CD4-positive, alpha-beta T cell (primary cell): Measurements from ENCODE around the gene SH2D7. TPM values are rescaled to one million over a fixed set of nuclear protein-coding genes. Genes with fewer than 3 reads are reported as not detected.

Experiments
- ATAC-seq: fragments of 200-7000 bp; cut with Tn5 transposase; one replicate; pipeline ENCODE4 v1.10.0; 2022; ENCODE audit warnings: mild to moderate bottlenecking; ENCODE audit not compliant: poor library complexity
- CTCF ChIA-PET: fragments of 350-600 bp; sonication (Branson Sonifier 250); formaldehyde crosslinking; loops from one replicate; lab custom pipeline; 2021; ENCODE audit warnings: antibody characterized with exemption, inconsistent platforms; lab: Charles Lee
- POLR2A ChIA-PET: fragments of 350-600 bp; sonication (Branson Sonifier 250); formaldehyde crosslinking; loops from one replicate; lab custom pipeline; 2021; ENCODE audit warnings: antibody characterized with exemption, inconsistent platforms; lab: Charles Lee
- DNase-seq, 14 experiments: peaks; one replicate each; pipeline ENCODE4 v3.0.0-alpha.2; 2013 to 2020; ENCODE audit warnings: mixed read lengths in 2 of 14
- H3K27ac ChIP-seq, 2 donors: one replicate each; pipeline versions ENCODE4 v1.5.1 to v1.7.0; 2013; ENCODE audit warnings: low read length in 2 of 2, low read depth in 1 of 2, mild to moderate bottlenecking in 1 of 2
- H3K27me3 ChIP-seq, 2 experiments: 1 replicate in 1 of 2; 2 replicates in 1 of 2; pipeline versions ENCODE4 v1.6.1 to v1.7.0; 2013; ENCODE audit warnings: low read length in 2 of 2, control low read depth in 1 of 2, mild to moderate bottlenecking in 1 of 2, moderate library complexity in 1 of 2; ENCODE audit not compliant: insufficient read depth in 2 of 2, control insufficient read depth in 1 of 2
- H3K36me3 ChIP-seq: one replicate; pipeline ENCODE4 v1.6.1; 2013; ENCODE audit warnings: low read length, control low read depth; ENCODE audit not compliant: insufficient read depth
- H3K4me1 ChIP-seq: one replicate; pipeline ENCODE4 v1.6.1; 2013; ENCODE audit warnings: low read length, control low read depth; ENCODE audit not compliant: insufficient read depth
- H3K4me3 ChIP-seq: one replicate; pipeline ENCODE4 v1.5.1; 2013; ENCODE audit warnings: mild to moderate bottlenecking, low read length, moderate library complexity
- H3K9me3 ChIP-seq, 2 experiments: 1 replicate in 1 of 2; 2 replicates in 1 of 2; pipeline versions ENCODE4 v1.6.1 to v1.7.0; 2013; ENCODE audit warnings: low read length in 2 of 2, mild to moderate bottlenecking in 2 of 2, control low read depth in 1 of 2, moderate library complexity in 1 of 2; ENCODE audit not compliant: control insufficient read depth in 1 of 2, insufficient read depth in 1 of 2
- H3K27ac Mint-ChIP-seq: one replicate; pipeline ENCODE4 v1.8.0; 2020; ENCODE audit warnings: mixed read lengths
- H3K27me3 Mint-ChIP-seq: one replicate; pipeline ENCODE4 v1.8.0; 2021; ENCODE audit warnings: mixed read lengths
- H3K36me3 Mint-ChIP-seq: one replicate; pipeline ENCODE4 v1.8.0; 2021; ENCODE audit warnings: low read depth, mixed read lengths
- H3K4me1 Mint-ChIP-seq: one replicate; pipeline ENCODE4 v1.8.0; 2021; ENCODE audit warnings: low read depth, mixed read lengths
- H3K4me3 Mint-ChIP-seq: one replicate; pipeline ENCODE4 v1.8.0; 2020; ENCODE audit warnings: mild to moderate bottlenecking, mixed read lengths
- H3K9me3 Mint-ChIP-seq: one replicate; pipeline ENCODE4 v1.8.0; 2020; ENCODE audit warnings: mixed read lengths
- intact Hi-C, 2 experiments: fragments of 100-400 bp; cut with DNase I in 1 of 2; cut with micrococcal nuclease in 1 of 2; formaldehyde crosslinking; loops; one replicate each; pipeline versions ENCODE4 v1.15.1 to v1.9.0; 2023 to 2025; cut with DNase I, micrococcal nuclease
- total RNA-seq, 174 experiments: library from RNA in 2 of 174; stranded (reverse) in 2 of 174; gene quantifications; one replicate each; pipeline ENCODE4 v1.2.3 and lab custom pipeline; 2021 to 2026
- TF ChIP-seq, protein P1 (sequence below): fragments of 200-600 bp; IDR thresholded peaks from one replicate; pipeline ENCODE4 v1.8.0; 2022; ENCODE audit warnings: antibody characterized with exemption, mild to moderate bottlenecking

SH2D7 gene
- total RNA-seq, 2 experiments from 2014 or later: not detected

DNA sequence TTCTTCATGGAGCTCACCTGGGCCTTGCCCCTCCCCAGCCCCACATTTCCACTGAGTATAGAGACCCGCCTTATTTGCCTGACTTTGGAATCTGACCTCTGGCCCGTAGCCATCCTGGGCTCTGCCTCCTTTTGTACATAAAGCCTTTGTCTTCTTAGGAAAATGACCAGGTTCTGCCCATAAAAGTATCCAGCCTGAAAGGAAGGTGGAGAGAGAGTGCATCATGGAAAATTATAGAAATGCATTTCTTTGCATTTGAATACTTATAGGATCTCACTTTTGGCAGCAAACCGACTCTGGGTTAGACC lies 3.6 kb upstream of the SH2D7 start:
- Histone ChIP-seq H3K36me3 (no peaks in the 10 kb centered on the region), H3K4me3 (no peak overlapping the region), H3K27ac (no peak overlapping the region), H3K9me3 (no peaks in the 10 kb centered on the region), H3K4me1 (peaks cover 6% of the 10 kb centered on the region), H3K27me3 (no peaks in the 10 kb centered on the region)
- DNase-seq (no peak), ATAC-seq (no peak)
- POLR2A ChIA-PET: no interaction called here
- Mint-ChIP-seq H3K4me3 (no peak overlapping the region), H3K4me1 (no peaks in the 10 kb centered on the region), H3K36me3 (no peaks in the 10 kb centered on the region), H3K9me3 (no peaks in the 10 kb centered on the region), H3K27ac (no peak overlapping the region), H3K27me3 (no peaks in the 10 kb centered on the region)
- CTCF ChIA-PET: no interaction called here
- TF ChIP-seq, protein P1, sequence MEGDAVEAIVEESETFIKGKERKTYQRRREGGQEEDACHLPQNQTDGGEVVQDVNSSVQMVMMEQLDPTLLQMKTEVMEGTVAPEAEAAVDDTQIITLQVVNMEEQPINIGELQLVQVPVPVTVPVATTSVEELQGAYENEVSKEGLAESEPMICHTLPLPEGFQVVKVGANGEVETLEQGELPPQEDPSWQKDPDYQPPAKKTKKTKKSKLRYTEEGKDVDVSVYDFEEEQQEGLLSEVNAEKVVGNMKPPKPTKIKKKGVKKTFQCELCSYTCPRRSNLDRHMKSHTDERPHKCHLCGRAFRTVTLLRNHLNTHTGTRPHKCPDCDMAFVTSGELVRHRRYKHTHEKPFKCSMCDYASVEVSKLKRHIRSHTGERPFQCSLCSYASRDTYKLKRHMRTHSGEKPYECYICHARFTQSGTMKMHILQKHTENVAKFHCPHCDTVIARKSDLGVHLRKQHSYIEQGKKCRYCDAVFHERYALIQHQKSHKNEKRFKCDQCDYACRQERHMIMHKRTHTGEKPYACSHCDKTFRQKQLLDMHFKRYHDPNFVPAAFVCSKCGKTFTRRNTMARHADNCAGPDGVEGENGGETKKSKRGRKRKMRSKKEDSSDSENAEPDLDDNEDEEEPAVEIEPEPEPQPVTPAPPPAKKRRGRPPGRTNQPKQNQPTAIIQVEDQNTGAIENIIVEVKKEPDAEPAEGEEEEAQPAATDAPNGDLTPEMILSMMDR: no peak
- intact Hi-C loops: no loop called here

DNA sequence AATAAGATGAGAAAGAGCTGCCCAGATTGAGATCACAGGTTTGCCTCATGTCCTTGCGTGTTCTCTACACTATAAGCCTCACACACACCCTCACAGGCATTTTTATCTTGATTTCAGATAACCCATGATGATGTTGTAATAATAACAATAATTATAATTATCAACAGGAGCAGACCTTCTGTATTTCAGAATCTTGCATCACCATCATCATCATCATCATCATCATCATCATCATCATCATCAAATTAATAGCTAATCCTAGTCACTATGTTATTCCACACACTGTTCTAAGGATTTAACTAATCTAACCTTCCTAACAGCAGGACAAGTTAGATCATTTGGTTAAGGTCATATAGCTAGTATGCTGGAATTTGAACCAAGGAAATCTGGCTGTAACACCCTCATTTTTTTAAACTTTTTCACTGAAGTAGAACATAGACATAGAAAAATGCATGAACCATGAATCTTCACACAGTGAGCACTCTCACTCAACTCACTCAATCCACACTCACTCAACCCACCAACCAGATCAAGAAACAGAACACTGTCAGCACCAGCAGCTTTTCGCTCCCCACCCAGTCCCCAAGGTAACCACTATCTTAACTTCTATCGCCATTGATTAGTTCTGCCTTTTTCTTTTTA lies 1.8 kb upstream of the SH2D7 start:
- DNase-seq: no peak
- Mint-ChIP-seq H3K9me3 (no peaks in the 10 kb centered on the region), H3K36me3 (no peaks in the 10 kb centered on the region), H3K4me3 (no peak overlapping the region), H3K4me1 (no peaks in the 10 kb centered on the region), H3K27me3 (no peaks in the 10 kb centered on the region), H3K27ac (no peak overlapping the region)
- H3K27ac ChIP-seq: no peak overlapping the region
- intact Hi-C loops: no loop called here
- ATAC-seq: no peak
- H3K36me3 ChIP-seq: no peaks in the 10 kb centered on the region
- TF ChIP-seq, protein P1: no peak
- no peak overlapping the region for H3K4me3 ChIP-seq
- H3K27me3 ChIP-seq: no peaks in the 10 kb centered on the region
- H3K4me1 ChIP-seq: no peaks in the 10 kb centered on the region
- ChIA-PET POLR2A (no interaction called here), CTCF (interaction anchor here (0.8 kb wide), 1 partner anchor 18 kb away, joined by 4 read pairs; no protein-coding TSS in a partner anchor)
- H3K9me3 ChIP-seq: no peaks in the 10 kb centered on the region

DNA sequence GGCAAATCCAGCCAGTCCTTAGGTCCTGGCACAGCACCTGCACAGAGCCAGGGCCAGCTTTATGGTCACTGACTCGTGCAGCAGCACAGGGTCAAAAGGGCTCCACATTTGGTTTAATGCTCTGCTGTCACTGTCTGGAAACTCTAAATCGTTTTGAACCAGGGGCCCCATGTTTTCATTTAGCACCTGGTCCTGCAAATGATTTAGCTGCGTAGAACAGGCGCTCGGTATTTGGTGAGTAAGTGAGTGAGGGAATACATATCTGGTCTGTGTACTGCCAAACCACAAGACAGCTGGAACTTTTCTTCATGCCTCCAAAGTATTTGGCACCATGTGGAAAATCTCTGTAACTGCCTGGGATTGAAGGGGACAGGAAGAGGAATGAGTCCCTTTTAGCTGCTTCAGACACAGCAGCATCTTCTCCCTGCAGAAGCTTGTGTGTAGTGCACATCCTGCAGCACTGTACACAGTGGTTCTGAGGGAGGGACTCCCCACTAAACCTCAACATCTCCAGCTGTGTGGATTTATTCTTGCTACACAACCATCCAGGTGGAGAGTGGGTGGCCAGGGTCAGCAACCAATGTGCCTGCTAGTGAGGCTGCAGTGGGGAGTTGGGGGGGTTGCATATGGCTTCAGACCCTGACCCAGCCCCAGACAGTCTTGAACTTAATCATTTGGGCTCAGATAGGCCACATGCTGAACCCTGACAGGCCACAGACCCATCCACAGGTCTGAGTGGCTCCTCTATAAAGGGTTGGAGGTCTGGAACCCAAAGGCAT lies 1.1 kb downstream of the SH2D7 start:
- ATAC-seq: no peak
- Histone ChIP-seq H3K4me1 (no peaks in the 10 kb centered on the region), H3K36me3 (no peaks in the 10 kb centered on the region), H3K27ac (no peak overlapping the region), H3K9me3 (no peaks in the 10 kb centered on the region), H3K27me3 (no peaks in the 10 kb centered on the region), H3K4me3 (no peak overlapping the region)
- intact Hi-C loops: no loop called here
- Mint-ChIP-seq H3K27me3 (no peaks in the 10 kb centered on the region), H3K9me3 (no peaks in the 10 kb centered on the region), H3K4me1 (no peaks in the 10 kb centered on the region), H3K4me3 (no peak overlapping the region), H3K27ac (no peak overlapping the region), H3K36me3 (no peaks in the 10 kb centered on the region)
- TF ChIP-seq, protein P1: no peak
- ChIA-PET CTCF (interaction anchor here (1.7 kb wide), 1 partner anchor 15 kb away, joined by 5 read pairs; no protein-coding TSS in a partner anchor), POLR2A (no interaction called here)
- no peak for DNase-seq
